Measurements from ENCODE around the gene ZNF654.

DNA sequence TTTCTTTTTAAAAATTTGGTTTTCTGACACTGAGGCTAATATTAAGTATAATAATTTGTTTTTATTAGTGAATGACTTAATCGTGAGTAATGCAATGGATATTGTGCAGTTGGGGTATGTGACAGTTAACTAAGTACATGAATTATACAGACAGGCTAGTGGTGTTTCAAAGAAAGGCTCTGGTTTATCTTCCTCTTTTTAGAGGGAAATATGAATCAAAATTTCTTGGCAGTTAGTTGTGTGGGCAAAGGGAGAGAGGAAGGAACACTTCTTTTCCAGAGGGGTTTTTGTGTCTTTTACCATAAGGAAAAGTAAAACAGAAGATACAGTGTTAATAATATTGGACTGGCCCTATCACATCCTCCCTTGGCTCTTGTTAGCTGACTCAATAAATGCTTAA is 2.7 kb downstream of the ZNF654 start:
- TF ChIP-seq CTCF (conservative IDR thresholded peaks at IDR 0.05; ENCODE audit: low read depth, low read length) (no peak), EZH2 (IDR thresholded peaks at IDR 0.05; ENCODE audit: borderline replicate concordance, low read depth, low read length, poor library complexity, severe bottlenecking) (no peak)

All from A673 (cell line).